COR-L47 (cell line): Measurements from ENCODE around the gene GPR157.

Experiments used
- DNase-seq: peaks from one replicate; lab custom pipeline; 2025; lab: John Stamatoyannopoulos, UW

GPR157 gene

GRCh38 chr1:9086796-9087195, 42.1 kb downstream of the GPR157 start:
- no peak for DNase-seq

GRCh38 chr1:9086045-9086444, 42.9 kb downstream of the GPR157 start:
- no peak for DNase-seq

- DNase-seq: no peak
Measured at GRCh38 chr1:9085306-9085940, 43.5 kb downstream of the GPR157 start.

- DNase-seq: no peak
Measured at GRCh38 chr1:9084906-9085305, 44.0 kb downstream of the GPR157 start.

- DNase-seq: no peak
Measured at GRCh38 chr1:9081473-9081872, 47.4 kb downstream of the GPR157 start.

- no peak for DNase-seq
Measured at GRCh38 chr1:9080705-9081291, 48.1 kb downstream of the GPR157 start.

- no peak for DNase-seq
Measured at GRCh38 chr1:9079988-9080704, 48.8 kb downstream of the GPR157 start.

- DNase-seq: no peak
Measured at GRCh38 chr1:9078752-9079500, 50.0 kb downstream of the GPR157 start.

- DNase-seq: no peak
Measured at GRCh38 chr1:9078015-9078751, 50.7 kb downstream of the GPR157 start.

- DNase-seq: no peak
Measured at GRCh38 chr1:9075022-9075421, 53.9 kb downstream of the GPR157 start.

- no peak for DNase-seq
Measured at GRCh38 chr1:9073143-9073542, 55.8 kb downstream of the GPR157 start.

GRCh38 chr1:9071554-9072235, 57.2 kb downstream of the GPR157 start:
- DNase-seq: no peak

GRCh38 chr1:9070486-9070885, 58.4 kb downstream of the GPR157 start:
- DNase-seq: no peak

GRCh38 chr1:9069326-9070100, 59.4 kb downstream of the GPR157 start, which contains the start of gene SLC2A5:
TSS of gene SLC2A5 (minus strand) at chr1:9069635. CDS start at chr1:9069536, 99 bp downstream.
- DNase-seq: no peak

- no peak for DNase-seq
Measured at GRCh38 chr1:9068981-9069325, 59.9 kb downstream of the GPR157 start.

GRCh38 chr1:9066945-9067807, 61.7 kb downstream of the GPR157 start:
- no peak for DNase-seq

GRCh38 chr1:9065213-9065751, 63.6 kb downstream of the GPR157 start:
- no peak for DNase-seq

GRCh38 chr1:9062846-9063245, 66.1 kb downstream of the GPR157 start:
- no peak for DNase-seq

GRCh38 chr1:9062021-9062471, 66.9 kb downstream of the GPR157 start:
- no peak for DNase-seq
